GM19025 (cell line): ENCODE results near the gene TDRD10.

Experiments
- ATAC-seq: cut with Tn5 transposase; IDR thresholded peaks from one replicate; pipeline ENCODE4 v1.9.1; 2021; ENCODE audit warnings: mild to moderate bottlenecking, low read depth, moderate library complexity; ENCODE audit not compliant: unreplicated experiment

Gene TDRD10

DNA sequence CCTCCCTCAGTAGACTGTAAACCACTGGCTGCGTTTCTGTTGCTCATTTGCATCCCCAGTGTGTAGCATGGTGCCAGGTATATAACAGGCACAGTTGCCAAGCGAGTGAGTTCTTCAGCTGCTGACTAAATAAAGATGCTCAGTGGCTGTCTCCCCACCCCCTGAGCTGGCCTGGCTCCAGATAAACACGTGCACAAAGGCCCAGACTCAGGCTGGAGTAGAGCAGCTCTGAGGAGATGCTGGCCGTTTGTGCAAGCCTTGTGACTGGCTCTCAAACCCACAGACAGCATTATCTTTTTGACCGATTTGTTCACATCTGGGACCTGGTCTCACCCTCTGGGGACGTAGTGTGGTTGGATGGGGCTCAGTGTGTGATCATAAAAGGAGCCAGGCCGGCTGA, 72.7 kb downstream of the TDRD10 start:
- no peak for ATAC-seq

DNA sequence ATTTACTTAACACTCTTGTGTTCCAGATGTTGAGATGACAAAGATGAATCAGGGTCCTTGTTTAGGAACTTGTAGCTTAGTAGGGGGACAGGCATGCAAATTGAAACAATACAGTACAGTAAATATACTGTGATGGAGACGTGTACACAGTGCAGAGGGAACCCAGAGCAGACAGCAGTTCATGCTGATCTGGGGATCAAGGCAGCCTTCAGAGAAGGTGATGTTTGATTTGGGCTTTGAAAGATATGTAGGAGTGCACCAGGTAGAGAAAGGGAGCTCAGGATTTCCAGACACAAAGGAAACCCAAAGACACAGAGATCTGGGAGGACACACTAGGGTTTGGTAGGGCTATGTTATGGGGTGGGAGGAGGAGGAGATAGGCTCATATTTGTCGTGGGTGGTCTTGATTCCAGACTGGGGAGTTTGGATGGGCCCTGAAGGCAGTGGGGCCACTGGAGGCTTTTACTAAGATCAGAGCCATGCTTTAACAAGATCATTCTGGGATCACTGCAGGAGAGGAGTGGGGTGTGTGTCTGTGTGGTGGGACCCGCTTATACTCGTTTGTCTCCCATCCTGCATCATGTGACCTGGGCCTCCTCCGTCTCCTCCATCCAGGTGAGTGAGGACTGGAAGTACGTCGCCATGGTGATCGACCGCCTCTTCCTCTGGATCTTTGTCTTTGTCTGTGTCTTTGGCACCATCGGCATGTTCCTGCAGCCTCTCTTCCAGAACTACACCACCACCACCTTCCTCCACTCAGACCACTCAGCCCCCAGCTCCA, 73.3 kb downstream of the TDRD10 start:
- no peak for ATAC-seq

DNA sequence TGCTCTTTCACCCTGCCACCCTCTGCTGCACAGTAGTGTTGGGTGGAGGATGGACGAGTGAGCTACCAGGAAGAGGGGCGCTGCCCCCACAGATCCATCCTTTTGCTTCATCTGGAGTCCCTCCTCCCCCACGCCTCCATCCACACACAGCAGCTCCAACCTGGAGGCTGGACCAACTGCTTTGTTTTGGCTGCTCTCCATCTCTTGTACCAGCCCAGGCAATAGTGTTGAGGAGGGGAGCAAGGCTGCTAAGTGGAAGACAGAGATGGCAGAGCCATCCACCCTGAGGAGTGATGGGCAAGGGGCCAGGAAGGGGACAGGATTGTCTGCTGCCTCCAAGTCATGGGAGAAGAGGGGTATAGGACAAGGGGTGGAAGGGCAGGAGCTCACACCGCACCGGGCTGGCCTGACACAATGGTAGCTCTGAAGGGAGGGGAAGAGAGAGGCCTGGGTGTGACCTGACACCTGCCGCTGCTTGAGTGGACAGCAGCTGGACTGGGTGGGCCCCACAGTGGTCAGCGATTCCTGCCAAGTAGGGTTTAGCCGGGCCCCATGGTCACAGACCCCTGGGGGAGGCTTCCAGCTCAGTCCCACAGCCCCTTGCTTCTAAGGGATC, 74.0 kb downstream of the TDRD10 start:
- no peak for ATAC-seq

DNA sequence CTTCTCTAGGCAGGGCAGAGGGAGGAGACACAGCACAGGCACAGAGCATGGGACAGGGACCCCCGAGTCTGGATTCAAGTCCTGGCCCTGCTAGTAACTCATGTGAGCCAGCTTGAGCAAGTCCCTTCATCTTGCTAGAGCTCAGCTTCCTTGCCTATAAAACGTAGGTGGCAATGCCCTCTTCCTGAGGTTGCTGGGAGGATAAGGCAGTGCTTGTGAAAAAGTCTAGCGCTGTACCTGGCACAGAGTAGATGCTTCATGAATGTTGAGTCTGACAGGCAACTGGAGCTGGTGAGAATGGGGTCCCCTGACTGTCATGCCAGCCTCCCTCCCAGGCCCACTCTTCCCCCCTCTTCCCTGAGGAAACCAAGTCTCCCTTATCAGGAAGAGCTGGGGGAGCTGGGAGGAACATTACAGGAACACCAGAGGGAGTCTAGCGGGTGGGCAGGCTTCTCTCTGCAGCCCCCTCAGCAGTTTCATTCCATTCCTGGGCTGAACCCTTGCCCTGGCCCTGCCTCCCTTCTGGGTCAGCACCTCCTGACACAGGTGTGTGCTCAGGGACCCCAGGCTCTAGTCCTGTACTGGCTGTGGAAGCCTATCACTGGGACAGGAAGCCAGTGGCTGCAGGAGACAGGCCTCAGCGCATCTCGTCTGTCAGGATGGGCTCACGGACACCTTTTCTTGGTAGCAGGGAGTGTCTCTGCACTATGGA, 75.5 kb downstream of the TDRD10 start:
- no peak for ATAC-seq

DNA sequence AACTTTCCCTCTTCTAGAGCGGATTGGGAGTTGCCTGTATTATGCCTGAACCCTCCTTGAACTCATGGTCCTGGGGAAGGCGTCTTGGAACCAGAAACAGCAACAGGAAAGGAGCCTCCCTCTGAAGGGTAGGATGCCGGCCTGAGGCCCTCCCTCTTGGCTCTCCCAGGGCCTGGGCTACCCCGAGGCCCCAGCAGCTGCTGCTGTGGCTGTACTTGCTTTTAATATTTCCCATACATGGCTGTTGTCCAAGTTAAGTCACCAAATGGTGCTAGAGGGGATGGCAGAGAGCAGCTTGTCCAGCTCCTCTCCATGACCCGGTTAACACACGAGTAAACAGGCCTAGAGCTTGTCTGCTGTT, 76.0 kb downstream of the TDRD10 start:
- no peak for ATAC-seq

DNA sequence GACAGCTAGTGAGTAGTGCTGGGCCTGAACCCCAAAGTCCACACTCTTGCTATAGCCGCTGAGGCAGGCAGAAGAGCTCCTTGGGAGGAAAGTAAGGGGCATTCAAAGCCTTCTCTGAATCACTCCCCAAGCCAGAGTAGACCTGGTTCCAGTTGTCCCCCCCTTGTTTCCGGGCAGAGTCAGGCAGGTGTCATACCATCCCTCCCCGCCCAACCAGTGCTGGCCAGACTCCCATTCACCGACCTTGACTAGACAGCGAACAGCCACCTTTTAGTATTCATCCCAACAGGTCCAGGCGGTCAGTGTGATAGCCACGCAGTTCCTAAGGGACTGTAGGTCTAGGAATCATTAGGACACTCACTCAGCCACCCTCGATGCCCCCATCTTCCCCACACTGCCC, 77.4 kb downstream of the TDRD10 start:
- no peak for ATAC-seq

DNA sequence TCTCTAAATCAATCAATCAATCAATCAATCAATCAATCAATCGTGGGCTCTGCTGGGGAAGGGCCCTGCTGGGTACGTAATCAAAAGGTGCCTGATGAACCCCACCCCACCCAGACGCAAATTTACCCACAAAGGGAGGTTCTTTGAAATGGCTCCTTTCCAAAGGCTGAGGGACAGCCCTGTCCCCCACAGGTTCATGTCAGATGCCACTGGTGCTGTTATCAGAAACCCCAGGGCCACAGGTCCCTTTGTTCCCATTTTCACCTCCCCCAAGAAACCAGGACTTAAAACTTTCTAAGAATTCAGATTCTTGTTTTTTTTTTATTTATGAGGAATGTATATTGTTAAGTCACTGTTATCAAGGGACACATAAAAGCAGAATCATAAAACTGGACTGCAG, 79.7 kb downstream of the TDRD10 start:
- no peak for ATAC-seq

DNA sequence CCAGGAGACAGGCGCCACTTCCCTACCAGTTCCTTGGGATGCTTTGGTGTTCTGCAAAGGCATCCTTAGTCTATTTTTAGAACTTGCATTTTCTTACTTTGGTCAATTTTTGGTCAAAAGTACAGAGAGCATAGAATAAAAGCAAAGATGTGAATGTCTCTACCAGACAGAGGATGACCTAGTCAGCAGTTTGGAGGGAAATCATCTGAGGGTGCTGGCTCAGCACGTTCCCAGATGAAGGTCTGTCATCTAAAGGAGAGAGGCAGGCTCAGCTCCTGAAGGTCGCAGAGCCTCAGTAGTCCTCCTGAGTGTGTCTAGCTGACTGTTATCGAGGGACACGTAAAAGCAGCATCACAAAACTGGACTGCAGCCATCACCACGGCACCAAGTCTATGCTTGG, 80.9 kb downstream of the TDRD10 start:
- no peak for ATAC-seq

DNA sequence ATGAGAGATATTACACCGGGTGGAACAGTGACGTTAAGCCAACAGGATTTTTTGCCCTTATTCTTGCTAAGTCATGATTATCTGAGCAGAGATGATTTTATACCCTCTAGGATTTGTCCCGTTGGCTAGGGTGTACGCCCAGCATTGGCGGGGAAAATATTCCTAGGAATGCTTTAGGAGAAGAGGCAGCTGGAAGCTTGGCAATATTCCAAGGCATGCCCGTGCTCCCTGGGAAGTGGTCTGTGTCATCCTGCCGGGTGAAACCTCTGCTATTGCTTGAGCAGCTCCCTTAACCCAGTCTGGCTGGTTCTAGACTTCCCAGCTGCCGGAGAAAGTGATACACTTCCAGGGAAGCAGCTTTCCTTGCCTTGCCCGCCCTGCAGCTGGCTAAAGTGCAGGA, 81.8 kb downstream of the TDRD10 start:
- ATAC-seq = no peak

DNA sequence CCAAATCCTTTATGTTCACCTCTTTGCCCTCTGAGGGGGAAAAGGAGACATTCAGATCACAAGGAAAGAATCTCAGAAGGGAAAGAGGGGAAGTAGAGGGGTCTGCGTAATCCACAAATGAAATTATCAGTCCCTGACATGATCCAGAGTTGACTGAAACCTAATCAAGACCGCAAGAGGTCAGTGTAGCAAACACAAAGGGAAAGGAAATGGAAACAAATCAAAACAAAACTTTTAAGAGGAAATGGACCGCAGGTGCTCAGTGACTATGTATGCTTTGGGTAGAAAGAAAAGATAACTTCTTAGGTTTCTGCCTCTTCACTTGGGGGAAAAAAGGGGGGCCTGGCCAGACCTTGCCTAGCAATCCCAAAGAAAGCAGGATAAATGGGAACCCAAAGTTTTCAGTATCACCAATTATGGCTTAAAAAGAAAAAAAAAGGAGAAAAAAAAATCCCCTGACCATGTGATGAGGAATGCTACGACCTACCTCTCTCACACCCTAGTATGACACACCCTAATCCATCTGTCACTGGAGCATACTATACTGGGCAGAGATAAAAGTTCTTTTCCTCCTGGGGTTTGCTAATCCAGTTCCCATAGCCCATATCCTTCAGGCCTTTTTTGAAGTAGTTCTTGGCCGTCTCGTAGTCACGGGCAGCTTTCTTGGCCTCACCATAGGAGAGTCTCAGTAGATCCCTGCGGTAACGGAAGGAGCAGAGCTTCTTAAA, 82.4 kb downstream of the TDRD10 start:
- ATAC-seq = no peak

DNA sequence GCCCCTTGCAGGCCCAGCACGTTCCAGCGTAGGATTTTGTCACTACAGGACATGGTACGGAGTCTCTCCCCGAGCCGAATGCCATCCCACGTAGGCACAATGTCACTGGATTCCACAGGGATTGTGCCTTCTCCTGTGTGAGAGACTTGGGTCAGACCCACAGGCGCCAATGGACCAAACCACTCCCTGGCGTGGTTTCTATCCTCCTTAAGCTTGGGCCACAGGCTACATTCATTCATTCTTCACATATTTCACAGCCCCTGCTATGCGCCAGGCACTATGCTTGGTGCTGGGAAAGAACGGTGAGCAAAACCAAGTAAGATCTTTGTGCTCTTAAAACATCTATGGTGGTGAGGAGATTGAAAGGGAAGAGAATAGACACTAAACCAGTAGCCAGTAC, 84.2 kb downstream of the TDRD10 start:
- no peak for ATAC-seq

DNA sequence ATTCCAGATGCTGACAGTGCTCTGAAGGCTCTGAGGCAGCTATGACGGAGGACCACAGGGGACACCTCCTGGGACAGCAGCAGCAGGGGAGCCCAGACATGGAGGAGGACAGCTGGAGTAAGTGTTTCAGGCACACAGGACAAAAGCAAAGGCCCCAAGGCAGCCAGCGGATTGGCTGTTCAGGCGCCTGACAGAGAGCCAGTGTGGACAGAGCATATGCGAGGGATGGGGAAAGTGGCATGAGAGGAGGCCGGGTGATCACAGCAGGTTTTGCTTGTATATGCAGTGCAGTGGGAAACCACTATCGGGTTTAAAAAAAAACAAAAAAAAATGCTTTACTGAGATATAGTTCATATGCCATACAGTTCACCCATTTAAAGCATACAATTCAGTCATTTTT, 84.6 kb downstream of the TDRD10 start:
- no peak for ATAC-seq

DNA sequence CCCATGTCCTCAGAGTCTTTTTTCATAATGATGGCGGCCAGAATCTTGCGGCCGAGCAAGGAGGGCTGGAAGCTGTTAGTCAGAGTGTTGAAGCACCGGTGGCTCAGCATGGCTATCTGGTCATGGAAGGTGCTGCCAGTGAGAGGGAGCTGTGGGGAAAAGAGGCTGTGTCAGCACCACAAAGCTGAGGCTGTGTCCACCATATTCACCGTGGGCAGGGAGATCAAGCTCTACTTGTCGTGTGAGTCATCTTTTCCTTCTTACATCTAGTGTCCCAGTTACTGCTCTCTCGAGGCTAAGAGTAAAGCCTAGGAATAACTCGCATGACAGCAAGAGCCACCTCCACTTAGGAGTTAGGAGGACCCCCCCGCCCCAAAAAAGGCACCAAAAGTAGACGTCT, 87.8 kb downstream of the TDRD10 start:
- no peak for ATAC-seq

DNA sequence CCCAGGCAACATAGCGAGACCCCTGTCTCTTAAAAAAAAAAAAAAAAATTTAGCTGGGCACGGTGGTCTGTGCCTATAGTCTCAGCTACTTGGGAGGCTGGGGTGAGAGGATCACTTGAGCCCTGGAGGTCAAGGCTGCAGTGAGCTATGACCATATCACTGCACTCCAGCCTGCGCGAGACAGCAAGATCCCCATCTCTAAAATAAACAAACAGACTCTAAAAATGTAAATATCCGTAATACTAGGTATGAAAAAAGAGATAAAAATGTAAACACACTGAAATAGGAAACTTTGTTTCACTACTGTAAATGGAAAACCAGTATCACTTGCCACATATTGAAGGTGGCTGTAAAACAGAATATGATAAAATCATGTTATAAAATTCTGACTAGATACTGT, 88.7 kb downstream of the TDRD10 start:
- ATAC-seq = no peak

DNA sequence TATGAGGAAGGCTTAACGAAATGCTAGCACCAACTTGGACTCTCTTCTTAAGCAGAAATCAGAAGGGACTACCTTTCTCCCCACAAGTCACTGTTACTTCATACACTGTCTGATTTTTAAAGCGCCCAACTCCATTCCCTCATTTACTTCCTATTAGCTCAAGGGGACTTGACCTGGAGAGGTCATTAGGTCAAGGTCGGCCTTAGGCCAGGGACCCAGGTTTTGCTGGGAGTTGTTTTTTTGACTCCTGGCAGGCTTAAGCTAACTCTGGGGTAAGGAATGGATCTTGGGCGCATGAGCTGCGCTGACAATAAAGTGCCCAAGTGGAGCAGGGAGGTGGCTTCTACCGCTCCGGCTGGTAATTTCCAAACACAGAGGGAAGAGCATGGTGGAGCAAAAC, 89.2 kb downstream of the TDRD10 start:
- no peak for ATAC-seq

DNA sequence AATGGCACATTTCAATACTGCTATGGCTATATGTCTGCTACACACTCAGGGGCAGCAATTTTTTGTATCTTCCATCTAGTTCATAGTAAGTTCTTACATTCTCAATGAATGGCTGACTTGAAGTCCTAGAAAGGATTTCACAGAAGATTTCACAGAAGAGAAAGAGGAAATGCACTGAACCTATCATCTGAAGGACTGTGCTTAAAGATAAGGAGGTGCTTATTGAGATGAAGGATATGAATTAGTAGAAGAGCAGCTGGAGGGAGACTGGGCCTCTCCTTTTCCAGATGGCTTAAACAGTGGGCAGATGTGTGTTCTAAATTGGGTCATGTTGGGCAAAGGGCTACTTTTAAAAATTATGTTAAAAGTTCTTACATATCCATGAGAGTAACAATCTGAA, 91.4 kb downstream of the TDRD10 start:
- no peak for ATAC-seq

DNA sequence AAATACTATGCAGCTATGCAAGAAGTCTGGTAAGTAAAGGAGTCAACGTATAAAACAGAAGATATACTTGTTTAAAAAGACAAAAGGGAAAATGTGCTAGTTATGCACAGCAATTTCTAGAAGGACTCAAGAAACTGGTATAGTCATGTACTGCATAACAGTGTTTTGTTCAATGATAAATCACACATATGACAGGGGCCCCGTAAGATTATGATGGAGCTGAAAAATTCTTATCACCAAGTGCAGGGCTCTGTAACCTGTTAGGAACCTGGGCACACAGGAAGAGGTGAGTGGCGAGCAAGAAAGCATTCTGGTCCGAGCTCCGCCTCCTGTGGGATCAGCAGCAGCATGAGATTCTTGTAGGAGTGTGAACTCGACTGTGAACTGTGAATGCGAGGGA, 92.8 kb downstream of the TDRD10 start:
- no peak for ATAC-seq

DNA sequence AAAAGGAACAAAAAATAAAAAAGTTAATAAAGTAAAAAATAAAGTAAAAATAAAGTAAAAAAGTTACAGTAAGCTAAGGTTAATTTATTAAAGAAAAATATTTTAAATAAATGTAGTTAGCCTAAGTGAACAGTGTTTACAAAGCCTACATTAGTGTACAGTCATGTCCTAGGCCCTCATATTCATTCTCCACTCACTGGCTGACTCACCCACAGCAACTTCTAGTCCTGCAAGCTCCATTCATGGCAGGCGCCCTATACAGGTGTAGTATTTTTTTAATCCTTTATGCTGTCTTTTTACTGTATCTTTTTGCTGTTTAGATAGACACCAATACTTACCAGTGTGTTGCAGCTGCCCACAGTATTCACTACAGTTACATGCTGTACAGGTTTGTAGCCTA, 93.6 kb downstream of the TDRD10 start:
- ATAC-seq = no peak
